Thyroid gland (tissue), 4 donors: ENCODE data around the gene TMSB15A.

ENCODE experiments used
- CTCF ChIP-seq, 6 experiments: fragments of 200-600 bp in 3 of 6; fragments of 450-650 bp in 3 of 6; sonication (generic) in 3 of 6; IDR thresholded peaks; one replicate each; pipeline ENCODE4 v1.5.1; 2016 to 2019; ENCODE audit warnings: antibody characterized with exemption in 6 of 6, mild to moderate bottlenecking in 2 of 6, inconsistent platforms in 1 of 6, moderate library complexity in 1 of 6
- POLR2A ChIP-seq, 2 donors: fragments of 450-650 bp; IDR thresholded peaks; one replicate each; pipeline ENCODE4 v1.6.1; 2017; ENCODE audit warnings: antibody characterized with exemption in 2 of 2, mild to moderate bottlenecking in 2 of 2, moderate library complexity in 1 of 2

GRCh38 chrX:102515975-102516941 is at the start of gene TMSB15A:
- TF ChIP-seq CTCF (IDR thresholded peaks at IDR 0.05) (no peak), POLR2A (IDR thresholded peaks at IDR 0.05) (no peak)
